Measurements from ENCODE around the gene ARPC4. TPM values are rescaled to one million over a fixed set of nuclear protein-coding genes. Genes with fewer than 3 reads are reported as not detected.
"Not testable (repeated sequence)": the region's sequence is repeated elsewhere in the genome, so short reads cannot be mapped to it uniquely, and the experiment has no call there.

Gene ARPC4
- total RNA-seq, 1 experiment from 2014 or later, result 143 TPM

DNA sequence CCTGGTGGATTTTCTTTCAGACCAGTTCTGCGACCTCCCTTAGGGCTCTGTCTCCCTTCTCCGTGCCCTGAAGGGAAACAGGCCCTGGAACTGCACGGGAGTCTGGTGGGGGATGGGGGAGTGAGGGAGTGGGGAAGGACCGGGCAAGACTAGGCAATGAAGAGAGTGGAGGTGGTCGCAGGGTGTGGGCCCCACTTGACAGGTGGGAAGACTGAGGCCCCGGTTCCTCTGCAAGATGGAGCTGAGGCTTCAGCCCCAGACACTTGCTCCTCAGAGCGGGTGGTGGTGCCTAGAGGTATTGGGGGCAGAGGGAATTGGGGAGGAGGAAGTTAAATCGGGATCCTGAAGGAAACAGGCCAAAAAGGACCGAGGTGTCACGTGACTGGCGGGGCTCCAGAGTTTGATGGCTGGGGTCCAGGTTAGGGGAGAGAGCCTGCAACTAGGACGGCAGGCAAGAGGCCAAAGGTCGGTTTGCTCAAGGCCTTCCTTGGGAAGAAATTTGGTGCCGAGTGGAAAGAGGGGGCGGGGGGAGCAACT lies 22.5 kb upstream of the ARPC4 start:
- H3K9me3 Mint-ChIP-seq, result no peaks in the 10 kb centered on the region
- H3K4me1 Mint-ChIP-seq, result peaks cover 15% of the 10 kb centered on the region
- H3K36me3 Mint-ChIP-seq, result no peaks in the 10 kb centered on the region
- peaks cover 86% of the 10 kb centered on the region for H3K27me3 Mint-ChIP-seq (ENCODE audit: low read depth)
- DNase-seq (ENCODE audit: low spot score), result no peak
- H3K4me3 Mint-ChIP-seq, result peak overlapping the region; percentile 69
- peak; percentile 8 for ATAC-seq
- no peak overlapping the region for H3K27ac Mint-ChIP-seq
- ChIA-PET POLR2A (interaction anchor here (0.6 to 1.5 kb wide), 3 partner anchors 20 to 344 kb away, joined by 3 to 8 read pairs (median 3); partner anchors contain the start of genes ARPC4 and OGG1), CTCF (interaction anchor here (0.9 to 2.8 kb wide), 6 partner anchors 12 to 176 kb away, joined by 3 to 13 read pairs (median 3); partner anchors contain the start of genes ARPC4 and TADA3)
- TF ChIP-seq IRF2 (CRISPR knock-in tag; IDR thresholded peaks at IDR 0.05; ENCODE audit: borderline replicate concordance, low read depth) (no peak), FOXP4 (CRISPR knock-in tag; IDR thresholded peaks at IDR 0.05) (no peak), ZNF425 (CRISPR knock-in tag; conservative IDR thresholded peaks at IDR 0.05) (no peak), ZNF219 (CRISPR knock-in tag; IDR thresholded peaks at IDR 0.05; ENCODE audit: borderline replicate concordance) (no peak), ZNF232 (CRISPR knock-in tag; IDR thresholded peaks at IDR 0.05) (no peak), GTF2I (CRISPR knock-in tag; conservative IDR thresholded peaks at IDR 0.05) (peak; percentile 3; the same call in 1 of the 2 replicates)
- TF ChIP-seq, protein P1, sequence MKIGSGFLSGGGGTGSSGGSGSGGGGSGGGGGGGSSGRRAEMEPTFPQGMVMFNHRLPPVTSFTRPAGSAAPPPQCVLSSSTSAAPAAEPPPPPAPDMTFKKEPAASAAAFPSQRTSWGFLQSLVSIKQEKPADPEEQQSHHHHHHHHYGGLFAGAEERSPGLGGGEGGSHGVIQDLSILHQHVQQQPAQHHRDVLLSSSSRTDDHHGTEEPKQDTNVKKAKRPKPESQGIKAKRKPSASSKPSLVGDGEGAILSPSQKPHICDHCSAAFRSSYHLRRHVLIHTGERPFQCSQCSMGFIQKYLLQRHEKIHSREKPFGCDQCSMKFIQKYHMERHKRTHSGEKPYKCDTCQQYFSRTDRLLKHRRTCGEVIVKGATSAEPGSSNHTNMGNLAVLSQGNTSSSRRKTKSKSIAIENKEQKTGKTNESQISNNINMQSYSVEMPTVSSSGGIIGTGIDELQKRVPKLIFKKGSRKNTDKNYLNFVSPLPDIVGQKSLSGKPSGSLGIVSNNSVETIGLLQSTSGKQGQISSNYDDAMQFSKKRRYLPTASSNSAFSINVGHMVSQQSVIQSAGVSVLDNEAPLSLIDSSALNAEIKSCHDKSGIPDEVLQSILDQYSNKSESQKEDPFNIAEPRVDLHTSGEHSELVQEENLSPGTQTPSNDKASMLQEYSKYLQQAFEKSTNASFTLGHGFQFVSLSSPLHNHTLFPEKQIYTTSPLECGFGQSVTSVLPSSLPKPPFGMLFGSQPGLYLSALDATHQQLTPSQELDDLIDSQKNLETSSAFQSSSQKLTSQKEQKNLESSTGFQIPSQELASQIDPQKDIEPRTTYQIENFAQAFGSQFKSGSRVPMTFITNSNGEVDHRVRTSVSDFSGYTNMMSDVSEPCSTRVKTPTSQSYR (CRISPR knock-in tag; IDR thresholded peaks at IDR 0.05), result no peak
- TF ChIP-seq, protein P2, sequence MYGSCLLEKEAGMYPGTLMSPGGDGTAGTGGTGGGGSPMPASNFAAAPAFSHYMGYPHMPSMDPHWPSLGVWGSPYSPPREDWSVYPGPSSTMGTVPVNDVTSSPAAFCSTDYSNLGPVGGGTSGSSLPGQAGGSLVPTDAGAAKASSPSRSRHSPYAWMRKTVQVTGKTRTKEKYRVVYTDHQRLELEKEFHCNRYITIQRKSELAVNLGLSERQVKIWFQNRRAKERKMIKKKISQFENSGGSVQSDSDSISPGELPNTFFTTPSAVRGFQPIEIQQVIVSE (CRISPR knock-in tag; IDR thresholded peaks at IDR 0.05; ENCODE audit: borderline replicate concordance), result no peak
- TF ChIP-seq, protein P3, sequence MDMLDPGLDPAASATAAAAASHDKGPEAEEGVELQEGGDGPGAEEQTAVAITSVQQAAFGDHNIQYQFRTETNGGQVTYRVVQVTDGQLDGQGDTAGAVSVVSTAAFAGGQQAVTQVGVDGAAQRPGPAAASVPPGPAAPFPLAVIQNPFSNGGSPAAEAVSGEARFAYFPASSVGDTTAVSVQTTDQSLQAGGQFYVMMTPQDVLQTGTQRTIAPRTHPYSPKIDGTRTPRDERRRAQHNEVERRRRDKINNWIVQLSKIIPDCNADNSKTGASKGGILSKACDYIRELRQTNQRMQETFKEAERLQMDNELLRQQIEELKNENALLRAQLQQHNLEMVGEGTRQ (CRISPR knock-in tag; IDR thresholded peaks at IDR 0.05), result peak; percentile 81
- TF ChIP-seq, protein P4, sequence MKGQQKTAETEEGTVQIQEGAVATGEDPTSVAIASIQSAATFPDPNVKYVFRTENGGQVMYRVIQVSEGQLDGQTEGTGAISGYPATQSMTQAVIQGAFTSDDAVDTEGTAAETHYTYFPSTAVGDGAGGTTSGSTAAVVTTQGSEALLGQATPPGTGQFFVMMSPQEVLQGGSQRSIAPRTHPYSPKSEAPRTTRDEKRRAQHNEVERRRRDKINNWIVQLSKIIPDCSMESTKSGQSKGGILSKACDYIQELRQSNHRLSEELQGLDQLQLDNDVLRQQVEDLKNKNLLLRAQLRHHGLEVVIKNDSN (CRISPR knock-in tag; IDR thresholded peaks at IDR 0.05), result peak; percentile 70

GRCh38 chr3:9771007-9771406 lies 21.9 kb upstream of the ARPC4 start:
- POLR2A ChIA-PET, result interaction anchor here (0.6 kb wide), 1 partner anchor 343 kb away, joined by 3 read pairs; no protein-coding TSS in a partner anchor
- Mint-ChIP-seq H3K27me3 (ENCODE audit: low read depth) (peaks cover 90% of the 10 kb centered on the region), H3K4me1 (peaks cover 12% of the 10 kb centered on the region), H3K4me3 (peak overlapping the region; percentile 69)
- DNase-seq (ENCODE audit: low spot score); H3K36me3 Mint-ChIP-seq; H3K9me3 Mint-ChIP-seq; H3K27ac Mint-ChIP-seq; ATAC-seq: not testable (repeated sequence)
- CTCF ChIA-PET, result interaction anchor here (1.0 to 2.8 kb wide), 3 partner anchors 12 to 56 kb away, joined by 3 to 13 read pairs (median 3); no protein-coding TSS in a partner anchor

All from WTC11 (cell line).